DND-41 (cell line): ENCODE results near the gene UGT2B11.
"Not testable (repeated sequence)": the region's sequence is repeated elsewhere in the genome, so short reads cannot be mapped to it uniquely, and the experiment has no call there.

Experiments used
- EZH2 ChIP-seq: IDR thresholded peaks from 3 replicates; pipeline ENCODE4 v1.6.1; 2012; ENCODE audit warnings: borderline replicate concordance, low read depth, mild to moderate bottlenecking, moderate library complexity, low read length, inconsistent platforms; ENCODE audit not compliant: severe bottlenecking
- TF ChIP-seq, protein P1 (sequence below): IDR thresholded peaks from 2 replicates; pipeline ENCODE4 v1.5.1; 2012; ENCODE audit warnings: borderline replicate concordance, low read length, moderate library complexity, mild to moderate bottlenecking; ENCODE audit not compliant: poor library complexity, severe bottlenecking; ENCODE audit errors: extremely low read depth

DNA sequence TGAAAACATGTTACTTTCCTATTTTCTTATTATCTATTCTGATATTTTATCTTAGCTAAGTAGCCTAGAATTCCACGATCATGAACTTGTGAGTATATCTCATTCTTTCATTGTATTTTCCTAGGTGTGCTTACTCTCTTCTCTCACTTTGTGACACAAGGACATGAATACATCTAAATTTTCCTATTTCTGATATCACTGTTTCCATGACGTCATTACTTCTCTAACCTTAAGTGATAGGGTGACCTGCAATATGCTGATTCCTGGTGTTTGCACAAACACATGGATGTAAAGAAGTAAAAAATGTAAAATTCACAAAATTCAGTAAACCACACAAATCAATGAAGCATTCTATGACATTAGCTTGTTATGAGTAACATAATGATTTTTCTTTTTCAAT lies 36.3 kb upstream of the UGT2B11 start:
- TF ChIP-seq, protein P1, sequence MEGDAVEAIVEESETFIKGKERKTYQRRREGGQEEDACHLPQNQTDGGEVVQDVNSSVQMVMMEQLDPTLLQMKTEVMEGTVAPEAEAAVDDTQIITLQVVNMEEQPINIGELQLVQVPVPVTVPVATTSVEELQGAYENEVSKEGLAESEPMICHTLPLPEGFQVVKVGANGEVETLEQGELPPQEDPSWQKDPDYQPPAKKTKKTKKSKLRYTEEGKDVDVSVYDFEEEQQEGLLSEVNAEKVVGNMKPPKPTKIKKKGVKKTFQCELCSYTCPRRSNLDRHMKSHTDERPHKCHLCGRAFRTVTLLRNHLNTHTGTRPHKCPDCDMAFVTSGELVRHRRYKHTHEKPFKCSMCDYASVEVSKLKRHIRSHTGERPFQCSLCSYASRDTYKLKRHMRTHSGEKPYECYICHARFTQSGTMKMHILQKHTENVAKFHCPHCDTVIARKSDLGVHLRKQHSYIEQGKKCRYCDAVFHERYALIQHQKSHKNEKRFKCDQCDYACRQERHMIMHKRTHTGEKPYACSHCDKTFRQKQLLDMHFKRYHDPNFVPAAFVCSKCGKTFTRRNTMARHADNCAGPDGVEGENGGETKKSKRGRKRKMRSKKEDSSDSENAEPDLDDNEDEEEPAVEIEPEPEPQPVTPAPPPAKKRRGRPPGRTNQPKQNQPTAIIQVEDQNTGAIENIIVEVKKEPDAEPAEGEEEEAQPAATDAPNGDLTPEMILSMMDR, result not testable (repeated sequence)
- not testable (repeated sequence) for TF ChIP-seq EZH2
